ENCODE measurements around the gene KRT14.
"Not testable (repeated sequence)": the region's sequence is repeated elsewhere in the genome, so short reads cannot be mapped to it uniquely, and the experiment has no call there.

The KRT14 gene

GRCh38 chr17:41555105-41555887 lies 31.4 kb downstream of the KRT14 start:
- no peak overlapping the region for H3K4me3 ChIP-seq (ENCODE audit: low read depth, low read length)
- DNase-seq (ENCODE audit: low read depth) = no peak

DNA sequence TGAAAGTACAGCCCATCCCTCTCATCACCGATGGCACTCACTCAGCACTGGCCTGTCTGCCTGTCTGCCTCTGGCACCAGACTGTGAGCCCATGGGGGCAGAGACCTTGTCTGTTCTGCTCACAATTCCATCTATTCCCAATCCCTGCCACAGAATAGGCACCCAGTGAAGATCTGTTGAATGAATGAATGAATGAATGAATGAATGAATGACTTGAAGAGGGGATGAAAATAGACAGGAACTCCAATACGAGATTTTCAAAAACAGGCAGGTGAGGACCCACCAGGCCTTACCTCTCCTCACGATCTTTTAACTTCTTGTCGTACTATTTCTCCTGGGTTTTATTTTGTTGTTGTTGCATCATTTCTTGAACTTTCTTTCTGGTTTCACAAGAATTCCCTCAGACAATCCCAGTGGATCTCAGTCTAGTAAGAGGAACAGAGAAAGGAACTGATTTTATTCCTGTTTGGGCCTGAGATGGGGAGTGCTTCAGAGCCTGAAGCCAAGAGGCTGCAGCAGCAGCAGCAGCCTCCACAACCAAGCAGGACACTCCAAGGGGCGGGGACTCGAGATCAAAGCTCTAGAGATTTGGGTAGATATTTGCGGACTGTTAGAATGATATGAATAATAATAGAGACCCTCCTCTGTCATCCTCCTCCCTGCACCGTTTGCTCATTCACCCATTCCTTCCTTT lies 32.6 kb downstream of the KRT14 start:
- no peak overlapping the region for H3K4me3 ChIP-seq (ENCODE audit: low read depth, low read length)
- no peak for DNase-seq (ENCODE audit: low read depth)

GRCh38 chr17:41553176-41553575 lies 33.5 kb downstream of the KRT14 start:
- no peak for DNase-seq (ENCODE audit: low read depth)
- H3K4me3 ChIP-seq (ENCODE audit: low read depth, low read length) = no peak overlapping the region

DNA sequence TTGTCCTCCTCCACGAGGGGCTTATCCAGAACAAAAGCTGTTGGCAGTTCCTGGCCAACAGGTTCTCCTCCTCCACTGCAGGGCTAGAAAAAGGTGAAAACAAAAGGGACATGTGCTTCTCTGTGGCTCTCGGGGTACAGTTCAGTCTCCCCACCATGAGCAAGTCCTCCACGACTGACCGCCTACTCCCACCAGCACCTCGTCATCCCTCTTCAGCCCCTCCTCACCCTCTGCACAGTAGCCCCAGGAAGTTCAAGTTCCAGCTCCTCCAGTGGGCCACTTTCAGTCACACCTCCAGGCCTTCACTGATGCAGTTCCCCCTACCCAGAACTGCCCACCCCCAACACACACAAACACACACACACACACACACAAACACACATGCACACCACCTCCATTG lies 34.2 kb downstream of the KRT14 start:
- H3K4me3 ChIP-seq (ENCODE audit: low read depth, low read length) = no peak overlapping the region
- DNase-seq (ENCODE audit: low read depth) = no peak

GRCh38 chr17:41551365-41551764 lies 35.3 kb downstream of the KRT14 start:
- H3K4me3 ChIP-seq (ENCODE audit: low read depth, low read length) = no peak overlapping the region
- DNase-seq (ENCODE audit: low read depth) = no peak

- no peak overlapping the region for H3K4me3 ChIP-seq (ENCODE audit: low read depth, low read length)
- DNase-seq (ENCODE audit: low read depth) = peak; percentile 24
These were observed 37.1 kb downstream of the KRT14 start for GRCh38 chr17:41549596-41550039.

DNA sequence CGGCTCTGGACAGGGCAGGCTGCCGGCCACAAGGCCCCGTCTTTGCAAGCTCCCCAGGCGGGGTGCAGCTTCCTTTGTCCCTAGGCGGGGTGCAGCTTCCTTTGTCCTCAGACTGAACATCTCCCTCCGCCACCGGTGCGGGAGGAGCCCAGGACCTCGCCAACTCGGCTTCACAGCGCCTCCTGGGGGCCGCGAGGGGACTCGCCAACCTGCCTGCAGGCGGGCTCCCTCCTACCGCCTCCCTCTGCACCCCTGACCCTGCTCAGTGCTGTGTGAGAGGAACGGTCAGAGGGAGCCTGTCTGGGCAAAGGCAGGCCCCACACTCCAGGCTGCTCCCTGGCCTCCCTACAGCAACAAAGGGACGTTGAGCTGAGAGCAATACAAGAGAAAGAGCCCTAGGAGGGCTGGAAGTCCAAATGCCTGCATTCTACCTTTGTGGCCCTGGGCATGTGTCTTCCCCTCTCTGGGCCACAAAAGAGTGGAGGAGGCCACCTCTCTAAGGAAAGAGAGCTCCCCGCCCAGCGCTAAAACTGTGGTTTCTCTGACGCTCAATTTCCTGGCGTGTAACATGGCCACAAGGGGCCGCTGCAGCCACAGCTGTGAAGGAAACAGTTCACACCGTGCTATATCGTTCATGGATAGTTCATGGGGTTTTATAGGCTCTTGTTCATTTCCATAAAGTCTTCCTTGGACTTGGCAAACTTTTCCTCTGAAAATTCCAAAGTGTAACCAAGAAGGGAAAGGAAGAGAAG lies 37.7 kb downstream of the KRT14 start:
- no peak overlapping the region for H3K4me3 ChIP-seq (ENCODE audit: low read depth, low read length)
- DNase-seq (ENCODE audit: low read depth) = peak; percentile 73

DNA sequence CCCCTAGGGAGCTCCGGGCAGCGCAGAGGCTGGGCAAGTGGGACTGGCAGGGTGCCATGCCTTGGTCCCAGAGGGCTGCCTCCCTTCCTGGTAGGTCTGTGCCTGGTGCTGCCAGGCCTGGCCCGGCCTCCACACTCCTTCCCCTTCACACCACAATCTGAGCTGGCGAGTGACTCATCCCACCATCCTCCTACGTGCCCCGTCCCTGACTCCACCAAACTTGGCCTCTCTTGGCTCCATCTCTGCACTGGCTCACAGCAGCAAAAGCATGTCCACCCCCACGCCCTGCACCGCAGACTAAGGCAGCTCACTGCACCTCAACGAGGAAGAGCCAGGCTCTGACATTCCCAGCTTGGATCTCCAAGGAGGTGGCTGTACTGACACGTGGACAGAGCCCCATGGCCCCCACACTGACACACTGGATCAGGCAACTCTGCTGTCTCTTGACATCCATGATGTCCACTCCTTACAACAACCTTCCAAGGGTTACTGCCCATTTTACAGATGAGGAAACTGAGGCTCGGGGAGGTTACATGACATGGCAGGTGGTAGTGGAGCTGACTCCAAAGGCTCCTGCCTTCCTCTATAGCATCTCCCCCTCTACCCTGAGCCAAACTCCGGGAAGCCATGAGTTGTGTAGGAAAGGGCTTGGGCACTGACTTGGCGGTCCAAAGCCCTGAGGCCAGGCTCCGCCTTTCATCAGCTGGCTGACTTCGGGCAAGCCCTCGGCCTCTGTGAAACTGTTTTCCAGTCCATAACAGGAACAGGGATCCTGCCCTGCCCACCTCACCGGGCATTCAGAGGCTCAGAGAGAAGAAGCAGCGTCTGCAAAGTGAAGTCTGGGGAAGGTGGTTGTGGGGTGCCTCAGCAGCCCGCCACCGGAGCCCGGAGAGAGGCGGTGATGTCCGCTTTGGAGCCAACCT lies 38.5 kb downstream of the KRT14 start:
- H3K4me3 ChIP-seq (ENCODE audit: low read depth, low read length) = no peak overlapping the region

DNA sequence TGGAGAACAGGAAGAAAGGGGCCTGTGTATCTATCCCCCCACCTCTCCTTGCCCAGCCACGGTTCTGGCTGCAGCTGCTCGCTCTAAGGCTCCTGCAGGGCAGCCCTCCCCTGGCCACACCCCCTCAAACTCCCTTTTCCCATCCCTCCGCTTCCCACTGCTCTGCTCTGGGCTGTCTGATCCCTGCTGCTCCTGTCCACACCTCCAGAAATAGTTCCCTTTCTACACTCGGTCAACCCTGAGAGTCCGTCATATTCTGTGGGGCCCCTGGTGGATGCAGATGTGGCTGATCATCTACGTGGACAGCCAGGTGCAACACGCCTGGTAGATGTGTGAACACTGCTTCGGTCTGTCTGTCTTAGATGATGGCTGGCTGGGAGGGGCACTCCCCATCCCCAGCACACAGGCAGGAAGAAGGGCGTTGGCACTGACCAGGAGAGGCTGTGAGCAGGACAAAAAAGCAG lies 39.3 kb downstream of the KRT14 start:
- no peak overlapping the region for H3K4me3 ChIP-seq (ENCODE audit: low read depth, low read length)
- DNase-seq (ENCODE audit: low read depth) = no peak

More for the DNA sequence above, 38.5 kb downstream of the KRT14 start:
- DNase-seq (ENCODE audit: low read depth) = peak; percentile 98

- no peak overlapping the region for H3K4me3 ChIP-seq (ENCODE audit: low read depth, low read length)
- no peak for DNase-seq (ENCODE audit: low read depth)
These were observed 39.9 kb downstream of the KRT14 start for GRCh38 chr17:41546819-41547218.

GRCh38 chr17:41545829-41546410 lies 40.8 kb downstream of the KRT14 start:
- DNase-seq (ENCODE audit: low read depth) = no peak
- H3K4me3 ChIP-seq (ENCODE audit: low read depth, low read length) = no peak overlapping the region

DNA sequence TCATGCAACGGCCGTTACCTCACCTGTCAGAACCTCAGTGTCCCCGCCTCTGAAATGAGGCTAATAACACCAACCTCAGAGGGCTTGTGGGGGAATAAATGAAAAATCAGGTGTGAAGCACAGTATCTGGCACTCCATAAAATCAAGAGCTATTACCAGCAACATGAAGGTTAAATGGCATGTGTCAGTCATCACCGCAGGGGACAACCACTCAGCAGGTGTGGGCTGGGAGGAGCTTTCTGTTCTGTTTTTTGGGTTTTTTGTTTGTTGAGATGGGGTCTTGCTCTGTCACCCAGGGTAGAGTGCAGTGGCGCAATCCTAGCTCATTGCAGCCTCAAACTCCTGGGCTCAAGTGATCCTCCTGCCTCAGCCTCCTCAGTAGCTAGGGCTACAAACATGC lies 41.8 kb downstream of the KRT14 start:
- no peak overlapping the region for H3K4me3 ChIP-seq (ENCODE audit: low read depth, low read length)
- DNase-seq (ENCODE audit: low read depth) = no peak

DNA sequence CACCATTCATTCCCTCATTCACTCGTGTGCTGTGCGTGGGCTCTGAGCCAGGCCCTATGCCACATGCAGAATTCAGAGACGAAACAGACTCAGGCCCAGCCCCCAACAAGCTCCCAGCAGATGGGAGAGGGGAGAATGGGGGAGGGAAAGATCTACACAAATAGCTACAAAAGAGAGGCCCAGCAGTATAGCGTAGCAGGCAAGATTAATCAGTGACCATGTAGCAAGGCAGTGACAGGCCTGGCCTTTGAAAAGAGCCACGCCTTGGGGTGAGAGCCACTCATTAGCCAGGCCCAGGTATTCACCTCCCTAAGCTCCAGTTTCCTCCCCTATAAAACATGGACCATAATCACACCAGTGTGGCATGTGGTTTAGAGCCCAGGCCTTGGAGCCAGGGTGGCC lies 42.2 kb downstream of the KRT14 start:
- no peak for DNase-seq (ENCODE audit: low read depth)
- no peak overlapping the region for H3K4me3 ChIP-seq (ENCODE audit: low read depth, low read length)

- DNase-seq (ENCODE audit: low read depth) = not testable (repeated sequence)
These were observed 43.9 kb downstream of the KRT14 start for GRCh38 chr17:41542786-41543185.

DNA sequence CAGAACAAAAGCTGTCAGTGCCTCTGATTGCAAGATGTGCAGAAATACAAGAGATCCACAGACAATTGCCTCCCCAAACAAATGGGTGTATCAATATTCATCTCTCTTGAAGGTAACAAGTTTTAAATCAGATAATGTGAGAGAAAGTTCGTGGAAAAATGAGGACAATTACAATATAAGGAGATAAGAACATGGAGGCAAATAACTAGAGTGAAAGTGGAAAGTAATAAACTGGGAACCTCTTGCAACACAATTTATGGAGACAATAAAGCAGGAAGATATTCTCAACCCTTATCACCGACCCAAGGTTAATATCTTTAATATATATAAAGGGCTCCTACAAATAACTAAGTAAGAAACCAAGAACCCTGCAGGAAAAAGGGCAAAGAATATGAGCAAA lies 44.3 kb downstream of the KRT14 start:
- DNase-seq (ENCODE audit: low read depth) = no peak

More at GRCh38 chr17:41542786-41543185, 43.9 kb downstream of the KRT14 start:
- not testable (repeated sequence) for H3K4me3 ChIP-seq (ENCODE audit: low read depth, low read length)

GRCh38 chr17:41540921-41541625 lies 45.6 kb downstream of the KRT14 start:
- no peak for DNase-seq (ENCODE audit: low read depth)

More for the DNA sequence above, 44.3 kb downstream of the KRT14 start:
- no peak overlapping the region for H3K4me3 ChIP-seq (ENCODE audit: low read depth, low read length)

DNA sequence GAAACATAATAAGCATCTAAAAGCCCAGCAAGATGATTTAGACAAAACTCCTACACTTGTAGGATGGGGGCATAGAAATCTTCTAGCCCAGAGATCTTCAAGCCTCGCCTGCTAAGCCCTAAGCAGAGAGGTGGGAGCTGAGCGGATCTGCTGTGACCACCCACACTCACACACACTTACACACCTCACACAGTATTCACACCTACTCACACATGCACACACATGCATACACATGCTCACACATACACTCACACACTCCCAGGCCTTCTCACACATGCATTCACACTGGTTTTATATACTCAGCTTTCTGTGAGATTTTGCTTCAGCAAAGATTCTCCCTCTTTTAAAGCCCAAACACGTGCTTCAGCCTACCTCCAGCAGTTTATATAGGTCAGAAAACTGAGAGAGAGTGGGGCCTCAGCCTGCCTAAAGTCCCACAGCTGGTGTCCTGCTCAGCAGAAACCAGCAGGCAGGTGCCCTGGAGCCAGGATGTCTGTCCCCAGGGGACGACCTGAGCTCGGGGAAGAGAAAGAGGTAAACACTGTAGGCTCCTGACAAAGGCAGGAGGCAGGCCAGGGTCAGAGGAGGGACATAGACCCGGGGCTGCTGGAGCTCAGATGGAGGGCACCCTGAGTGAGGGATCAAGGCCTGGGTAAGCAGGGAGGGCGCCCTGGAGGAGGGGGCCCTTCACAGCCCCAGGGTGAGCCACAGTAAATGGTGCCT lies 46.6 kb downstream of the KRT14 start:
- DNase-seq (ENCODE audit: low read depth) = no peak
- H3K4me3 ChIP-seq (ENCODE audit: low read depth, low read length) = no peak overlapping the region

More at GRCh38 chr17:41540921-41541625, 45.6 kb downstream of the KRT14 start:
- no peak overlapping the region for H3K4me3 ChIP-seq (ENCODE audit: low read depth, low read length)

All from skeletal muscle cell (primary cell).